ENCODE data around the gene CISD3. TPM values are rescaled to one million over a fixed set of nuclear protein-coding genes. Genes with fewer than 3 reads are reported as not detected.

CISD3 gene
- total RNA-seq, 1 experiment from 2014 or later, result 11.6 TPM

Other genes starting within 250 kb of the CISD3 start
- gene SRCIN1, start 124.4 kb upstream of the CISD3 start, total RNA-seq (2014; rRNA removed; shearing (Covaris generic)), result 0.02 TPM in 1 of 2 replicates, not detected in the other
- gene EPOP, start 55.4 kb upstream of the CISD3 start, total RNA-seq (2014; rRNA removed; shearing (Covaris generic)), result 6.1 and 6.6 TPM in 2 replicates
- gene MLLT6, start 25.1 kb upstream of the CISD3 start, total RNA-seq (2014; rRNA removed; shearing (Covaris generic)), result 24.2 and 35.5 TPM in 2 replicates
- 10.7 and 13.8 TPM in 2 replicates for gene PCGF2, start 18.0 kb downstream of the CISD3 start, total RNA-seq (2014; rRNA removed; shearing (Covaris generic))
- 239 and 280 TPM in 2 replicates for gene PSMB3, start 22.4 kb downstream of the CISD3 start, total RNA-seq (2014; rRNA removed; shearing (Covaris generic))
- 39.8 and 41.8 TPM in 2 replicates for gene PIP4K2B, start 69.2 kb downstream of the CISD3 start, total RNA-seq (2014; rRNA removed; shearing (Covaris generic))
- gene CWC25, start 95.0 kb downstream of the CISD3 start, total RNA-seq (2014; rRNA removed; shearing (Covaris generic)), result 10.6 and 12.3 TPM in 2 replicates
- gene RPL23, start 123.4 kb downstream of the CISD3 start, total RNA-seq (2014; rRNA removed; shearing (Covaris generic)), result 2,556 and 2,769 TPM in 2 replicates
- gene LASP1, start 139.7 kb downstream of the CISD3 start, total RNA-seq (2014; rRNA removed; shearing (Covaris generic)), result 36.7 and 38.8 TPM in 2 replicates
- gene FBXO47, start 237.1 kb downstream of the CISD3 start, total RNA-seq (2014; rRNA removed; shearing (Covaris generic)), result not detected in 2 replicates

Data from SJCRH30 (cell line).